CD14-positive monocyte (primary cell): ENCODE measurements around the gene C1orf94. TPM values are rescaled to one million over a fixed set of nuclear protein-coding genes. Genes with fewer than 3 reads are reported as not detected.

Experiments used
- DNase-seq, 3 donors: peaks; one replicate each; pipeline ENCODE4 v3.0.0-alpha.2; 2011 to 2022
- H2AFZ ChIP-seq: 2 replicates; pipeline ENCODE4 v1.6.0; 2012; ENCODE audit warnings: mild to moderate bottlenecking, low read depth, low read length, inconsistent platforms; ENCODE audit not compliant: insufficient read depth, poor library complexity, severe bottlenecking
- H3K27ac ChIP-seq, 2 donors: 1 replicate in 1 of 2; 2 replicates in 1 of 2; pipeline ENCODE4 v1.5.1; 2012 to 2013; ENCODE audit warnings: low read length in 2 of 2, control low read depth in 1 of 2, inconsistent platforms in 1 of 2, low read depth in 1 of 2, mild to moderate bottlenecking in 1 of 2
- H3K27me3 ChIP-seq, 2 donors: one replicate each; pipeline versions ENCODE4 v1.6.0 to v1.6.1; 2011 to 2013; ENCODE audit warnings: low read length in 2 of 2; ENCODE audit not compliant: control insufficient read depth in 2 of 2, insufficient read depth in 2 of 2
- H3K36me3 ChIP-seq, 2 donors: replicated peaks in 1 of 2; 1 replicate in 1 of 2; 2 replicates in 1 of 2; pipeline versions ENCODE4 v1.5.1 to v1.6.1; 2012 to 2013; ENCODE audit warnings: low read length in 2 of 2, control low read depth in 1 of 2, inconsistent platforms in 1 of 2, mild to moderate bottlenecking in 1 of 2; ENCODE audit not compliant: insufficient read depth in 2 of 2, control insufficient read depth in 1 of 2
- H3K4me1 ChIP-seq, 2 donors: 1 replicate in 1 of 2; 2 replicates in 1 of 2; pipeline versions ENCODE4 v1.5.1 to v1.6.1; 2012 to 2013; ENCODE audit warnings: low read length in 2 of 2, control low read depth in 1 of 2, inconsistent platforms in 1 of 2, mild to moderate bottlenecking in 1 of 2, moderate library complexity in 1 of 2; ENCODE audit not compliant: insufficient read depth in 2 of 2, control insufficient read depth in 1 of 2
- H3K4me2 ChIP-seq: replicated peaks from 2 replicates; pipeline ENCODE3; 2012; ENCODE audit warnings: low read length, moderate library complexity, mild to moderate bottlenecking; ENCODE audit not compliant: poor library complexity, severe bottlenecking; ENCODE audit errors: extremely low read depth
- H3K4me3 ChIP-seq, 3 experiments: fragments of 200-600 bp in 1 of 3; sonication (generic) in 1 of 3; replicated peaks in 1 of 3; 1 replicate in 2 of 3; 2 replicates in 1 of 3; pipeline ENCODE4 v1.5.1; 2011 to 2013; ENCODE audit warnings: low read length in 3 of 3, mild to moderate bottlenecking in 3 of 3, control low read depth in 2 of 3, low read depth in 2 of 3, inconsistent platforms in 1 of 3, moderate library complexity in 1 of 3
- H3K79me2 ChIP-seq: 2 replicates; pipeline ENCODE4 v1.6.0; 2012; ENCODE audit warnings: mild to moderate bottlenecking, control low read depth, inconsistent platforms, low read length, moderate library complexity; ENCODE audit not compliant: insufficient read depth
- H3K9ac ChIP-seq: 2 replicates; pipeline ENCODE4 v1.6.0; 2017; ENCODE audit warnings: low read length, mild to moderate bottlenecking; ENCODE audit not compliant: insufficient read depth, poor library complexity, severe bottlenecking
- H3K9me3 ChIP-seq, 2 donors: replicated peaks in 1 of 2; 1 replicate in 1 of 2; 2 replicates in 1 of 2; pipeline versions ENCODE4 v1.5.1 to v1.6.1; 2012 to 2013; ENCODE audit warnings: low read length in 2 of 2, control low read depth in 1 of 2; ENCODE audit not compliant: control insufficient read depth in 1 of 2, insufficient read depth in 1 of 2
- H4K20me1 ChIP-seq: 2 replicates; pipeline ENCODE4 v1.6.0; 2012; ENCODE audit warnings: mild to moderate bottlenecking, low read length, control low read depth, moderate library complexity; ENCODE audit not compliant: insufficient read depth
- H3K27ac Mint-ChIP-seq, 7 donors: one replicate each; pipeline ENCODE4 v1.8.0; 2020; ENCODE audit warnings: mild to moderate bottlenecking in 7 of 7, mixed read lengths in 7 of 7, moderate library complexity in 6 of 7, inconsistent platforms in 2 of 7
- H3K27me3 Mint-ChIP-seq, 3 donors: one replicate each; pipeline ENCODE4 v1.8.0; 2021 to 2022; ENCODE audit warnings: low read depth in 3 of 3, mild to moderate bottlenecking in 3 of 3, mixed read lengths in 3 of 3, moderate library complexity in 3 of 3, inconsistent platforms in 1 of 3
- H3K36me3 Mint-ChIP-seq, 2 donors: one replicate each; pipeline ENCODE4 v1.8.0; 2020; ENCODE audit warnings: mixed read lengths in 2 of 2, inconsistent platforms in 1 of 2, mild to moderate bottlenecking in 1 of 2
- H3K4me1 Mint-ChIP-seq: one replicate; pipeline ENCODE4 v1.8.0; 2020; ENCODE audit warnings: mild to moderate bottlenecking, mixed read lengths
- H3K4me3 Mint-ChIP-seq, 2 donors: one replicate each; pipeline ENCODE4 v1.8.0; 2020; ENCODE audit warnings: mild to moderate bottlenecking in 2 of 2, mixed read lengths in 2 of 2, moderate library complexity in 1 of 2
- H3K9me3 Mint-ChIP-seq, 7 donors: one replicate each; pipeline ENCODE4 v1.8.0; 2020 to 2022; ENCODE audit warnings: mixed read lengths in 7 of 7, mild to moderate bottlenecking in 6 of 7, moderate library complexity in 6 of 7, inconsistent platforms in 2 of 7
- WGBS: methylation state at CpG from one replicate; pipeline ENCODE4 v1.1.5; 2013; ENCODE audit warnings: missing lambda C conversion rate; ENCODE audit not compliant: insufficient coverage; 5-methylcytosine and 5-hydroxymethylcytosine counted together
- intact Hi-C, 2 donors: fragments of 100-400 bp; cut with micrococcal nuclease; formaldehyde crosslinking; loops; one replicate each; pipeline versions ENCODE4 v1.15.0 to v1.15.1; 2023
- polyA plus RNA-seq, 3 donors: library from polyadenylated mRNA; depleted of rRNA in 1 of 3; unstranded in 2 of 3; stranded (reverse) in 1 of 3; fragments of 300-500 nt in 2 of 3; fragments of >200 nt in 1 of 3; fragmentation: Illumina TruSeq in 2 of 3; gene quantifications; 1 replicate in 2 of 3; 2 replicates in 1 of 3; pipeline ENCODE4 v1.2.3, GENCODE V29; 2012 to 2021
- TF ChIP-seq, protein P1 (sequence below): fragments of 200-600 bp; IDR thresholded peaks from one replicate; pipeline ENCODE4 v1.8.0; 2022; ENCODE audit warnings: antibody characterized with exemption, mild to moderate bottlenecking

The C1orf94 gene
- polyA plus RNA-seq, 3 donors = not detected

DNA sequence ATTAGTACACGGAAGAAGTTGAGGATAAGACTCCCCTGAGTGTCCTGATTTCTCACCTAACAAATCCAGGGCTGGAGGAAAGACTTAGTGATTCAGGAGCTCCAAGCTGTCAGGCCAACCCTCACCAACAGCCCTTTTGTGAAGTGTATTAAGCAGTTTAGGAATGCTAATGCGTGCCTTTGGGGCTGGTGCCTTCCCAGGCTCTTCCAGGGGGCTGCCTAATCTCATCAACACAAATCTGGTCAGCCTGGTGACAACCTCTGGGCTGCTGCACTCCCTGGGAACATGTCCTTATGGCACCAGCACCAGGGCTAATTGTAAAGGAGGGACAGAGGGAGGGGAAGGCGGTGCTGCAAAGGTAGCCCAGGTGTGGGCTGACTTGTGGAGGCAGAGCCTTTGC, 27.2 kb upstream of the C1orf94 start:
- H3K4me1 Mint-ChIP-seq = no peaks in the 10 kb centered on the region
- H4K20me1 ChIP-seq = no peaks in the 10 kb centered on the region
- H3K27ac Mint-ChIP-seq = no peak overlapping the region
- H3K9ac ChIP-seq = no peak overlapping the region
- DNase-seq = no peak
- H3K36me3 ChIP-seq = no peaks in the 10 kb centered on the region
- WGBS = no CpG with 5 or more reads among the region's 3 CpGs
- TF ChIP-seq, protein P1, sequence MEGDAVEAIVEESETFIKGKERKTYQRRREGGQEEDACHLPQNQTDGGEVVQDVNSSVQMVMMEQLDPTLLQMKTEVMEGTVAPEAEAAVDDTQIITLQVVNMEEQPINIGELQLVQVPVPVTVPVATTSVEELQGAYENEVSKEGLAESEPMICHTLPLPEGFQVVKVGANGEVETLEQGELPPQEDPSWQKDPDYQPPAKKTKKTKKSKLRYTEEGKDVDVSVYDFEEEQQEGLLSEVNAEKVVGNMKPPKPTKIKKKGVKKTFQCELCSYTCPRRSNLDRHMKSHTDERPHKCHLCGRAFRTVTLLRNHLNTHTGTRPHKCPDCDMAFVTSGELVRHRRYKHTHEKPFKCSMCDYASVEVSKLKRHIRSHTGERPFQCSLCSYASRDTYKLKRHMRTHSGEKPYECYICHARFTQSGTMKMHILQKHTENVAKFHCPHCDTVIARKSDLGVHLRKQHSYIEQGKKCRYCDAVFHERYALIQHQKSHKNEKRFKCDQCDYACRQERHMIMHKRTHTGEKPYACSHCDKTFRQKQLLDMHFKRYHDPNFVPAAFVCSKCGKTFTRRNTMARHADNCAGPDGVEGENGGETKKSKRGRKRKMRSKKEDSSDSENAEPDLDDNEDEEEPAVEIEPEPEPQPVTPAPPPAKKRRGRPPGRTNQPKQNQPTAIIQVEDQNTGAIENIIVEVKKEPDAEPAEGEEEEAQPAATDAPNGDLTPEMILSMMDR = no peak
- H3K4me3 Mint-ChIP-seq = no peak overlapping the region
- intact Hi-C loops = no loop called here
- H3K36me3 Mint-ChIP-seq = no peaks in the 10 kb centered on the region
- H3K9me3 ChIP-seq = no peaks in the 10 kb centered on the region
- H2AFZ ChIP-seq = no peak overlapping the region
- peaks cover 0 to 3% (median 2%) of the 10 kb centered on the region in 7 donors for H3K9me3 Mint-ChIP-seq
- H3K27me3 Mint-ChIP-seq = peaks cover 1 to 8% (median 2%) of the 10 kb centered on the region in 3 donors
- no peaks in the 10 kb centered on the region for H3K4me1 ChIP-seq
- no peak overlapping the region for H3K27ac ChIP-seq
- H3K79me2 ChIP-seq = no peaks in the 10 kb centered on the region
- H3K27me3 ChIP-seq = no peaks in the 10 kb centered on the region
- H3K4me2 ChIP-seq = no peak overlapping the region
- no peak overlapping the region for H3K4me3 ChIP-seq

DNA sequence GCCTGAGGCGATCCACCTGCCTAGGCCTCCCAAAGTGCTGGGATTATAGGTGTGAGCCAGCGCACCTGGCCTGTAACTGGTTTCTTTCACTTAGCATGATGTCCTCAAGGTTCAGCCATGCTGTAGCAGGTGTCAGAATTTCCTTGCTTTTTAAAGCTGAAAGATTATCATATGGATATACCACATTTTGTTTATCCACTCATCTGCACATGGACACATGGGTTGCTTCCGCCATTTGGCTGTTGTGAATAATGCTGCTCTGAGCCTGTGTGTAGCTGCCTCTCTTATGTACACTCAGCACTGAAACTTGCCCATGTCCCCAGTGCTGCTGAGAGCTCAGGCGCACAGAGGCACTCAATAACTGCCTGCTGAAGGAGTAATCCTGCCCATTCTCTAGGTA, 23.5 kb upstream of the C1orf94 start:
- Histone ChIP-seq H3K27ac (no peak overlapping the region), H3K27me3 (no peaks in the 10 kb centered on the region), H3K4me1 (no peaks in the 10 kb centered on the region), H2AFZ (no peak overlapping the region), H3K4me3 (no peak overlapping the region), H3K9me3 (no peaks in the 10 kb centered on the region), H3K9ac (no peak overlapping the region), H3K36me3 (no peaks in the 10 kb centered on the region), H3K79me2 (no peaks in the 10 kb centered on the region), H4K20me1 (no peaks in the 10 kb centered on the region), H3K4me2 (no peak overlapping the region)
- Mint-ChIP-seq H3K9me3 (peaks cover 0 to 3% (median 1%) of the 10 kb centered on the region in 7 donors), H3K27me3 (peaks cover 5 to 9% (median 7%) of the 10 kb centered on the region in 3 donors), H3K4me3 (no peak overlapping the region), H3K4me1 (no peaks in the 10 kb centered on the region), H3K36me3 (no peaks in the 10 kb centered on the region), H3K27ac (no peak overlapping the region)
- 94% methylated on average over 3 of the region's 4 CpGs for WGBS
- DNase-seq = no peak
- intact Hi-C loops = no loop called here
- TF ChIP-seq, protein P1 = no peak
